GM12865 (cell line): Measurements from ENCODE around the gene SLAMF1.

Experiments used
- DNase-seq: peaks from one replicate; pipeline ENCODE4 v3.0.0; 2010; ENCODE audit warnings: low read depth
- H3K4me3 ChIP-seq: 2 replicates; pipeline ENCODE4 v1.5.1; 2011; ENCODE audit warnings: mild to moderate bottlenecking, low read depth, low read length, control low read depth
- CTCF ChIP-seq: IDR thresholded peaks from 2 replicates; pipeline ENCODE4 v1.5.1; 2011; ENCODE audit warnings: low read length, control low read depth, low read depth, inconsistent platforms; ENCODE audit not compliant: insufficient read depth; ENCODE audit errors: missing control alignments

The SLAMF1 gene

DNA sequence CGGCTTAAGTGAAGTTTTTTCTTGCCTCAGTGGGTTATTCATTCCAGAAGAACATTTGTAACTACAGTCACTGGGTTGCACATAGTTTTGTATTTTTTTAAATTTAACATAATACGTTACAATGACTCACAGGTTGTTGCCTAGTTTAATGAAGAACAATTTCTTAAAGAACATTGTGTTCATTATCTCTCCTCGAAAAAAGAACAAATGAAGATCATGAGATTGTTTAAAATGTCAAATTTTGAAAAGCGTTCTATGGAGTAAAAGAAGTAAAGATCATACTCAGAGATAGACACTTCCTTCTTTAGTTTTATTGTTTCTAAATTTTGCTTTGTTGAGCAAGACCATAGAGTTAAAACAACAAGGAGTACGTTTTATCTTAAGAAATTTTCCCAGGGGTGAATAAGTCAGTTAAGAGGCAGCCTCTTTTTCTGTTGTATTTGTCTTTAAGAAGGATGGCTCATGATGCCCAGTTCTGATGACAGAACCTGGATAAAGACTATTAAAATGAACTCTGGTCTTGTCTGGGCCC, 10.5 kb upstream of the SLAMF1 start:
- no peak for DNase-seq
- TF ChIP-seq CTCF = no peak
- H3K4me3 ChIP-seq = peak overlapping the region; percentile 46; the same call in 1 of the 2 replicates

DNA sequence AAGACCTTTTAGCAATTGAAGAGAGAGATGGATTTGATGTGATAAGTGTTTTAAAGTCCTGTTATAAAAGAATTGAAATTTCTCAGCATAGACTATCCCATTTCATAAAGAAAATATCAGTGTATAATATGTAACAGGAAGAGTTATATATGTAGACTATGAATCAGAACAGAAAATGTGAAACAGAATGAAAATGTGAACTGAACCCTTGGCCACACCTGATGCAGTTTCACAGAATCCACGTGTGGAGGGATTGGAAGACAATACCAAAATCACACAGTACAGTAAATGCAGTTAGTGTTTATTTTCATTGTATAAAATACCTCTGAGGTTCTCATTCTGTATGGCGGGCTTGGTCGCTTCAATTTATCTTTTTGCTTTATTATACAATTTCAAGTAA, 9.9 kb upstream of the SLAMF1 start:
- DNase-seq = peak; percentile 74
- no peak for TF ChIP-seq CTCF
- no peak overlapping the region; the same call in 1 of the 2 replicates for H3K4me3 ChIP-seq

DNA sequence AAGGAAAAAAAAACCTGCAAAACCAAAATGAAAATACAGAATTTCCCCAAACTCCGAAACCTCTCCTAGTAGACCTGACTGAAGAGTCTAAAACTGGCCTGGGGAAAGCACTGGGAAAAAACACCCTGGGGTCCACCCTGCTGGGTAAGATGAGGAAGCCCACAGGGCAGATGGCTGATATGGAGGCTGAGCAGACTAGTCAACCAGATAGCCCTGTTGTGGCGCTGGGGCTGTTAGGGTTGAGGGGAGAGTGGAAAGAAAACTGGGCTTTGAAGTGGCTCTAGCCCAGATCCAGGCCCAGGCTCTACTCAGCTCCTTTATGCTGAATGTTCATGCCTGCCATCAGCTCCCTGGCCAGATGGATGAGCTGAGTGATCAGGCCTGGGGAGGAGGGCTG, 6.8 kb upstream of the SLAMF1 start:
- no peak for TF ChIP-seq CTCF
- DNase-seq = peak; percentile 70
- H3K4me3 ChIP-seq = peak overlapping the region; percentile 70

GRCh38 chr1:160652924-160653619, 6.2 kb upstream of the SLAMF1 start:
- peak; percentile 13 for DNase-seq
- TF ChIP-seq CTCF = no peak
- H3K4me3 ChIP-seq = peak overlapping the region; percentile 70

DNA sequence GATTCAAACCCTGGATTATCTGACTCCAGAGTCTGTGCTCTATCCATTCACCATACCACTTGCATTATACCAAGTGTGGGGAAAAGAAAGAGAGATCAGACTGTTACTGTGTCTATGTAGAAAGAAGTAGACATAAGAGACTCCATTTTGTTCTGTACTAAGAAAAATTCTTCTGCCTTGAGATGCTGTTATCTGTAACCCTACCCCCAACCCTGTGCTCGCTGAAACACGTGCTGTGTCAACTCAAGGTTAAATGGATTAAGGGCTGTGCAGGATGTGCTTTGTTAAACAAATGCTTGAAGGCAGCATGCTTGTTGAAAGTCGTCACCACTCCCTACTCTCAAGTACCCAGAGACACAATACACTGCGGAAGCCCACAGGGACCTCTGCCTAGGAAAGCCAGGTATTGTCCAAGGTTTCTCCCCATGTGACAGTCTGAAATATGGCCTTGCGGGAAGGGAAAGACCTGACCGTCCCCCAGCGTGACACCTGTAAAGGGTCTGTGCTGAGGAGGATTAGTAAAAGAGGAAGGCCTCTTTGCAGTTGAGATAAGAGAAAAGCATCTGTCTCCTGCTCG, 5.3 kb upstream of the SLAMF1 start:
- peak overlapping the region; percentile 70 for H3K4me3 ChIP-seq
- peak; percentile 73 for DNase-seq

GRCh38 chr1:160651433-160652064, 4.7 kb upstream of the SLAMF1 start:
- TF ChIP-seq CTCF = no peak
- peak overlapping the region; percentile 70 for H3K4me3 ChIP-seq
- DNase-seq = peak; percentile 50

GRCh38 chr1:160647329-160647720, 481 bp upstream of the SLAMF1 start:
- DNase-seq = no peak
- no peak for TF ChIP-seq CTCF
- peak overlapping the region; percentile 70 for H3K4me3 ChIP-seq
